ENCODE data around the gene PIK3AP1.
"Not testable (repeated sequence)": the region's sequence is repeated elsewhere in the genome, so short reads cannot be mapped to it uniquely, and the experiment has no call there.

Gene PIK3AP1

DNA sequence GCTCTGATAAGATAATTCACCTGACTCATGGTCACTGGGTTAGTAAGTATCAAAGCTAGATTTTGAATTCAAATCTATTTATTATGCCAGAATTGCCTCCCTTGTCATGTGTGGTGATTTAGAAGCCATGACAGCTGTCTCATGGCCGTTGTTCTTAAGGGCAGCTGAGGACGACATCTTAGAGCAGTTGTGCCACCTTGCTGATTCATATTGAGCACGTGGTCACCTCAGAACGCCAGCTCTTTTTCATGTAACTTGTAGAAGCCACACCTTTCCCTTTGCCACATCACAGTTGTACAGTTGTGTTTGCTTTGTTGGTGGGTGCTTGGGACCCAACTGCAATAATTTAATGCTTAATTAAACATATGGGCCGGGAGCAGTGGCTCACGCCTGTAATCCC is 4.3 kb upstream of the PIK3AP1 start:
- no peak for DNase-seq

DNA sequence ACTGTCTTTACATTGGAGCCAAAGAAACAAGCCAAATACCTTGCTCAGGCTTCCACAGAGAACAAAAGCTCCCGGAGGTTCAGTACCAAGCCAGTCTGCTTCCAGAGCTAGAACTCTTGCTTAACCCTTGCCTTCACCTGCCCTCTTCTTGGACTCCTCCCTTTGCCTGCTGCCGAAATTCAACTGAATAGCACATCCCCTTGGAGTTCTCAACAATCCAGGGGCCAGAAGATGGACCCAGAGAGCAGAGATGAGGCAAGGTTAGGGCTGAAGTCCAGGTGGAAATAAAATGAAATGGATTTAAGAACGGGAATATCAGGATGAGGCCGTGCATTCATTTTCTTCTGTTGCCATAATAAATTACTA is 876 bp upstream of the PIK3AP1 start:
- DNase-seq, result no peak

DNA sequence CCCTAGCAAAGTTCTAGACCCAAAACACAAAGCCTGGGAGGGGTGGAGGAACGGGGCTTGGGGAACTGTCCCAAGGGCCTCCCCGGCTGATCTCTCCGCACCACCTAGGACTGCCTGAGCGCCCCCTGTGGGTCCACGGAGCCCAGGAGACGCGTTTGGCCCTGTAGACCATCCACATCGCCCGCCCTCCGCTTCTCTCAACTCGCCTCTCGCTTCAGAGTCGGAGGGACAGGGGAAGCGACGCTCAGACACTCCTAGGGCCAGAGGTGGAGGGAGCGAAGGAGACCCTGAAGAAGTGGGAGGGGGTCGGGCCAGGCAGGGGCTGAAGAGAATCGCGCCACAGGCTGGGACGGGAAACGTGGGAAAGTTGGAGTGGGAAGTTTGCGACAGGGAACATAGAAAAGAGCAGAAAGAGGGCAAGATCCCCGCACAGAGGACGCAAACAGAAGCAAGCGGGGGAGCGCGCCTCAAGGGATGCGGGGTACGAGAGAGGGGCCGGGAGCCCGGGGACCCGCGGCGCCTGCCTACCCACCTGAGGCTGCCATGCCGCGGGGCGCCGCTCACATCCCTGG is 378 bp downstream of the PIK3AP1 start:
- peak; percentile 91 to 94 (median 92) for DNase-seq

DNA sequence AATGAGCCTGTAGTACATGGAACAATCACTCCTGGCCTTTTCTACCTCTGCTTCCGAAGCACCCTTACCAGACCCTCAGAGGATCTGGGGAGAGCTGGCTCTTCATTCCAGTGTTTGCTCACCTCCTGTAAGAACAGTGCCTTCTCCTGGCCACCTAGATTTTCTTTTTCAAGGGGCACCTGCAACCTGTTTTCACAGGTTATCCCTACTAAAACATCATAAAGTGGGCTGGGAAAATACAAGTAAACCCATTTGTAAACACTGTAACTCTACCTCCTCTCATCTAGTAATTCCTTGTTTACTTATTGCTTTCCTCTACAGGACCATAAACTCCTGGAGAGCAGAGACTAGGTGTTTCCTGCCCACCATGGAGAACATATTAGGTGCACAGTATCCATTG is 1.1 kb downstream of the PIK3AP1 start:
- no peak for DNase-seq

DNA sequence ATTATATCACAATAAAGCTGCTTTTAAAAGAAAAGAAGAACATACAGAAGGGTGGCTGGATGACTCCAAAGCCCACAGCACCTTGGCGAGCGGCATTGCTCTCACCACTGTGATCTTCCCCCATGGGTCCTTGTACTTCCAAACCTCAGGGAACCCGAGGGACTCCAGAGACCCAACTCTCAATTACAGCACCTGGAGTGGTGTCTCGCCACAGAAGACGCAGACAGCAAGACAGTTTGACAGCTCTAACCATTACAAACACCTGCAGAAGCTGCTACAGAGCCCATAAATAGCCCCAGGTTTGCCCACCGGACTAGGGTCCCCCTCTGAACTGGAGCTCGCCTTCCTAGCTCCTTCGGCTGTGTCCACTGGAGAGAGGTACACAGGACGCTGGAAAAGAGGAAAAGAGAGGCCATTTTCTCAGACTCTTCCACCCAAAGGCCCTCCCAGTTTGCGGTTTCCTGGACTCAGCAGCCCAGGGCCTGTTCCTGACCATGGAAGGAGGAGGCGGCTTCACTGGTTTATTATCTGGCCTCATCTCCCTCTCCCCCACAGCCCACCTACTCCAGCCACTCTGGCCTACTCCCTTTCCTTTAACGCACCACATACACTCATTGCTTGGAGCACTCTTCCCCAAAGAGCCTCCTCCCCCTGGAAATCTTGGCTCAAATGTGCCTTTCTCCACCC is 1.9 kb downstream of the PIK3AP1 start:
- DNase-seq, result peak; percentile 70 to 83 (median 74)

DNA sequence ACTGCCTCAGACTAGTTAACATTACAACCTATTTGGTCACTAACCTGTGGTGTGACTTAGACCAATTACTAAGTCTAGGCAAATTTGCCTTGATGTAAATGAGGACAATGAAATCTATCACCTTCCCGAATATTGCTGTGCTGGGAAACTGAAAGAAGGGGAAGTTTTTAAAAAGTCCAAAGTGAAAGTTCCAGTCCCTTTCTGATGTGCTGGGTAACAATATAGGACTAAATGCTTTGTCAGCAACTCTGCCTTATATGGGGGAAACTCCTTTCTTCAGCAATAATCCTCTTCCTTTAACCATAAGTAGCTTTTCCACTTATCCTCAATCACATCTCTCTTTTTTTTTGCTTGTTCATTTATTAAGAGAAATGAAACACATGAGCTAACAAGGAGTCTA is 3.9 kb downstream of the PIK3AP1 start:
- peak; percentile 88 to 99 (median 97) for DNase-seq

DNA sequence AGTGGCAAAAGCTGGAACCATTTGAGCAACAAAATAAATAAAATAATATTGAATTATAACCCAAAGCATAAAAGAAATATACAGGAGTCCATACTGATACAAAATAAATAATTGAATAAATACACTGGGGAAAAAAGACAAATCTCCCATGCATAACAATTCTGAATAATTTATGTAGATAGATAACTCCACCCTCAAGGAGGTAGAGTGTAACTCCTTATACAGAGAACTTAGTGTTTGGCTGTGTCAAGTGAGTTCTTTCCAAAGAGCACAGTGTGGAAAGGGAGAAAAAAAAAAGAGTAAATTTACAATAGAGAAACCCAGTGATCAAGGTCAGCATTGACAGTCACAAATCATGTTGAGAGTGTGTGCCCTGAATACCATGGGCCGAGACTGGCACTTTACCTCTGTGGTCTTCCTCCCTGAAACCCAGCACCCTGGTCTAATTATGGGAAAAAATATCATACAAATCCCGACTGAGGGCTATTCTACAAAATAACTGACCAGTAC is 5.5 kb downstream of the PIK3AP1 start:
- DNase-seq, result peak in 1 of 3 donors; percentile 40

DNA sequence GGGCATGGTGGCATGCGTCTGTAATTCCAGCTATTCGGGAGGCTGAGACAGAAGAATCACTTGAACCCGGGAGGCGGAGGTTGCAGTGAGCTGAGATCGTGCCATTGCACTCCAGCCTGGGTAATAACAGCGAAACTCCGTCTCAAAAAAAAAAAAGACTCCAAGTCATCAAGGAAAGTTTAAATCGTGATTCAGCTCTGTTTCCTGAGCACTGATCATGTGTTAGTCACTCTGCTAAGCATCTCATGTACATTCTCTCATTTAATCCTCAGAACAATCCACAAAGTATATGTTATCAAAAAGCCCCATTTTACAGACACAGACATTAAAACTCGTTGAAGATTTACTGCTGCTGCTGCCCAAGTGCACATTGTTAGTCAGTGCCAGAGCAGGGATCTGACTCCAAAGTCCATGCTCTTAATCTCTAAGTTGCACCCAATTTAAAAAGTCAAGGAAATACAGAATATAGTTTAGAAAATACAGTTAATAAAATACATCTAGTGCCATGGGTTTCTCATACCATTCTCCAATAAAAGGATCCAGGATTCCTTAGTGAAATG is 6.2 kb downstream of the PIK3AP1 start:
- DNase-seq, result peak; percentile 80 to 97 (median 94)

DNA sequence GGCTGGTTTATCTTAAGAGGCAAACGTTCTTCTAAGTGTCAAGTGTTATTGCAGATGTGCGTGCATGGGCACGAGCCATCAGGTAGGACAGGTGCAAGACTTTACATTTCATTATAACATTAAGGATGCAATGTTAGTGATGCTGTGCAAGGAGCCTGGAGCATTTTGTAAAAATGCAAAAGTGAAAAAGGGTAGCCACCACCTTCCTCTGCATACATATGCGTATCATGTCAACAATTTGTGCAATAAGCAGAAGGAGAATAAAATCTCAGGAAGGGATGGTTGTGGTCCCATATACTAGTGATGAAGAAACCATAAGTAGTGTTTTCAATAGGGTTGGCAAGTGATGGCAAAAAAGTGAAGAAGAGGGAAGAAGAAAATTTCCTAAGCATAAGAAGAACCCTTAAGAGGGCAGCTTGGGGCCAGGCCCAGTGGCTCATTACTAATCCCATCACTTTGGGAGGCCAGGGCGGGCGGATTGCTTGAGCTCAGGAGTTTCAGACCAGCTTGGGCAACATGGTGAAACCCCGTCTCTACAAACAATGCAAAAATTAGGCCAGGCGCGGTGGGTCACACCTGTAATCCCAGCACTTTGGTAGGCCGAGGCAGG is 7.5 kb downstream of the PIK3AP1 start:
- peak; percentile 56 to 63 (median 61) for DNase-seq

DNA sequence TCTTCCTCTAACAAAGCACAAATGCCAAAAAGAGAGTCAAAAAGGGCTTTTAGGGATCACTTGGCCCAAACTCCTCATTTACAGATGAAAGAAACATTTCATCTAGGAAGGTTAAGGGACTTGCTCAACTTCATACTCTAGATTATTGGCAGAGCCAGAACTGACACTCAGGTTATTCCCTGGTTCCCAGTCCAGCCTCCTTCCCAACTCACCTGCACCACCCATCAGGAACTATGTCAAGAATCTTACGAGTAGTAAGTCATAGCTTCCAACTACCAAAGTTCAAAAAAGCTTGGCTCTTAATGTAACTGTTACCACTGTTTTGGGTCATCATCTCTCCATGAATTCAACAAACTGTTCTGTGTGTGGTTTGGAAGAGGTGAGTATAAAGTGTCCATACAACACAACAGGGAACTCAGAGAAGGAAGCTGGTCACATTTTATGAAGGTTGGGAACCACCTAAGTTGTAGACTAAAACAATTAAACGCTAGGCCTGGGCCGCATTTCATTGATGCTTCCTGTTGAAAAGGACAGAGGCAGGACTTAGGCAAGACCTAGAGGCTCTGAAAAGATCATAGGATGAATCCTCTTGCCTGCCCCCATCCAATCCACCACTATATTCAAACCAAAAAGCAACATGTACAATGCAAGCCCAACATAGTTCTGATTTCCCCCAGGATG is 9.1 kb downstream of the PIK3AP1 start:
- DNase-seq, result peak in 2 of 3 donors; percentile 52 to 65

DNA sequence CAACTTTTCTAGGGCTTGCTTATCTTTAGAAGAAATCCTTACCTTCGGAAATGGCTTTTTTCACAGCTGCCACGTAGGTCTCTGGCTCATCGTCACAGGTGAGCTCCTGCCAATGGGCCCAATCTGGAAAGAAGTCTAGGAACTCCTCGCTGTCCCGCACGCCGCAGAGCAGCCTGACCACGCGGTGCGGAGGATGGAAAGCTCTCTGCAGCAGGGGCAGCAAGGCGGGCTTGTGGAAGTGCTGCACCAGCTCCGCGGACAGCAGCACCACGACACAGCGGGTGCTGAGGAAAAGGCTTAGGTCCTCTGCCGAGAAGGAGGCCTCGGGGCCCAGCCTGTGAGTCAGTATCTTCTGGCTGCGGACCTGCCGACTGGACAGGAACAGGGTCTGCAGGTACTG is 10.8 kb downstream of the PIK3AP1 start:
- no peak for DNase-seq

DNA sequence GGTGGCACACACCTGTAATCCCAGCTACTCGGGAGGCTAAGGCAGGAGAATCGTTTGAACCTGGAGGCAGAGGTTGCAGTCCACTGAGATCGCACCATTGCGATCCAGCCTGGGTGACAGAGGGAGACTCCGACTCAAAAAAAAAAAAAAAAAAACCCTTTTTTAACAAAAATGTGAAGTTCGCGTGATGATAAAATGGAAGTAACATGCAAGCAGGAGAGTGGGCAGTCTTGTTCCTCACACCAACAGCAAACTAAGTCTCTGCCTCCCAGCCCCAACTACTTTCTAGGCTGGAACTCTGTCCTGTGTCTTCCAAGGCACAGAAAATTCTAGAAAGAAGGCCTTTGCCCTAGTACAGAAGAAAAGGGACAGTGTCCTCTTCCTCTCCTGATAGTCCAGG is 11.3 kb downstream of the PIK3AP1 start:
- peak in 2 of 3 donors; percentile 68 to 69 for DNase-seq

DNA sequence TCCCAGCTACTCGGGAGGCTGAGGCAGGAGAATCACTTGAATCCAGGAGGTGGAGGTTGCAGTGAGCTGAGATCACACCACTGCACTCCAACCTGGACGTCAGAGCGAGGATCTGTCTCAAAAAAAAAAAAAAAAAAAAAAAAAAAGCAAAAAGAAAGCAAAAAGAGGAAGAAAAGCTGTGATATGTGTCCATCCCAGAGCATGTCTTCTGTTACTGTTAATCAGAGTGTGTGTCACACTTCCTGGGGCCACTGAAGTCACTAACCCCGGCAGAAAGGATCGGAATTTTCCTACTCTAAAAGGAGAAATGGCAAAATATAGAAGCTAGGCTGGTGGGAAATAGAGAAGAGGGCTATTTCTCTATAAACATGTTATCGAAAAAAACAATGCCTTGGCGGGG is 11.9 kb downstream of the PIK3AP1 start:
- DNase-seq, result peak; percentile 88 to 98 (median 96)

DNA sequence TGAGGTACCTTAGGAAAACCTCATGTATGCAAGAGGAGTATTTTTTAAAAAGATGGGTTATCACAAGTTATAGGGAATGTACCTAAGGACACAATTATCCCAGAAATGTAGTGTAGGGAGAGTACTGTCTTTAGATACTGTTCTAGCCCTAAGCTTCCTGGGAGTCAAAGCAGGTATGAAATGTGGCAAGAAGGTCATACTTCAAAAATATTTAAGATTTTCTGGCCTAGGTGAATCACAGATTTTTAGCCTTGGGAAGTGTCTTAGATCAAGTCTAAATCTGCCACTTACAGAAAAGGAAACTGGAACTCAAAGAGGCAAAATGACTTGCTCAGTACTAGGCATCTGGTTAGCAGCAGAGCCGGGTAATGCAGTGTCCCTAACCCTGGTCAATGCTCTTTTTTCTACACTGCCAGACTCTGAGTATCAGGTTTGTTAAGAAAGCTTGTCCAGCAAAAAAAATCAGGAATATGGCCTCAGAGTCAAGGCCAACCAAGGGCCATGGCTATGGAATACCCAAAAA is 13.9 kb downstream of the PIK3AP1 start:
- DNase-seq, result peak; percentile 56 to 86 (median 69)

DNA sequence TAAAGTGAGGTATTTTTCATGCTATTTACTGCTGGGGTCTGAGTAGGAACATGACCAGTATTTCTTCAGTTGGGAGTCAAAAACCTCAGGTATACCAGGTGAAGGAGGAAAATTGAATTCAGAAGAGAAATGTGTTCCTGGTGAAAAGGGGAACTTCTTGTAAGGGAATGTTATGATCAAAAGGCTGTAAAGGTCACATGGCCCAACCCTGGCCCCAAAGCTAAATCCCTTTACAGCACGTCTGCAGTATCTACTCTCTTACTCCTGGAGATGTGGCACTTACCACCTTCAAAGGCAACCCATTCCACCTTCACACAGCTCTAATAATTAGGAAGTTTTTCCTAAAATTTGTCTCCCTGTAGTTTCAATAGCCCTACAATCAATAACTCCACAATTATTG is 15.2 kb downstream of the PIK3AP1 start:
- DNase-seq, result no peak

DNA sequence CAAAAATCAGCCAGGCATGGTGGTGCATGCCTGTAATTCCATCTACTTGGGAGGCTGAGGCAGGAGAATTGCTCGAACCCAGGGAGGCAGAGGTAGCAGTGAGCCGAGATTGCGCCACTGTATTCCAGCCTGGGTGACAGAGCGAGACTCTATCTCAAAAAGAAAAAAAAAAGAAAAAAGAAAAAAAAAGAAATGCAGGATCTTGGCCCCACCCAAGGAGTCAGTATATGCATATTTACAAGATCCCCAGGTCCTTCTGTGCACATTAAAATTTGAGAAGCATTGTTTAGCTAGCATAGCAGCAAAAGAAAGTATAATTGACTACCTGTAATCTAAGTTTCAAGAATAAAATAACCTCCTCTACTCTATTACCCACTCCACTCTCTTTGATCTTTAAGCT is 15.8 kb downstream of the PIK3AP1 start:
- no peak for DNase-seq

DNA sequence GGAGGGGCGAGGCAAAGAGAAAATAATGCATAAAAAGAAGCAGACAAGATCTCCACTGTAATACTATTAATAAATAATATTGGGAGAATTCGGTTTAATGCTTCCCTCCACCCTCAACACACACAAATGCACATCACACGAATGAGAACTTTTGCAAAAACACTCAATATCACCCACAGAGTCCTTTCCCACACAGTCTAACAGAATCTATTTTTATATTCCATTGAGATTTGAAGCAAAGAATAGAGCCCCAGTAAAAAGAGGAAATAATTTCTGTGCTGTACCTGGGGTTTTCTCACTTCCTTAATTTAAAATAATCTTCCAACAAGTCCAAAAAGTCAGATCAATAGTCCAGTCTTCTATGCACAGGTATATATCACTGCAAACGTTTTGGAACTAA is 17.0 kb downstream of the PIK3AP1 start:
- peak in 1 of 3 donors; percentile 52 for DNase-seq

DNA sequence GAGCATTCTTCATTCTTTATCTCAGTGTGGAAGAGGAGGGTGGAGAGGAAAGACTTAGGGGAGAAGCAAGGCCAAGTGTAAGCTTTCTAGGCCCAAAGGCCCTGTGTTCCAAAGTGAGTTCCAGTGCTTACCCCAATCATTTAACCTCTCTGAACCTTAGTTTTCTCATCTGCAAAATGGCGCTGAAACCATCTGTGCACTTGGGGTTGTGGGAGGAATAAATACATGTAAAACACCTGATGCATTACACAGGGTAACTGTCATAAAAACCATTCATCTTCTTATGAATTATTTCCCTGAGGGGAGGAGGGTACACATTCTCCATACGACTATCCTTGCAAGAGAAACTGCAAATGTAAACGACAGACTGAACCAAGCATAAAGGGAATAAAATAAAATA is 19.0 kb downstream of the PIK3AP1 start:
- no peak for DNase-seq

DNA sequence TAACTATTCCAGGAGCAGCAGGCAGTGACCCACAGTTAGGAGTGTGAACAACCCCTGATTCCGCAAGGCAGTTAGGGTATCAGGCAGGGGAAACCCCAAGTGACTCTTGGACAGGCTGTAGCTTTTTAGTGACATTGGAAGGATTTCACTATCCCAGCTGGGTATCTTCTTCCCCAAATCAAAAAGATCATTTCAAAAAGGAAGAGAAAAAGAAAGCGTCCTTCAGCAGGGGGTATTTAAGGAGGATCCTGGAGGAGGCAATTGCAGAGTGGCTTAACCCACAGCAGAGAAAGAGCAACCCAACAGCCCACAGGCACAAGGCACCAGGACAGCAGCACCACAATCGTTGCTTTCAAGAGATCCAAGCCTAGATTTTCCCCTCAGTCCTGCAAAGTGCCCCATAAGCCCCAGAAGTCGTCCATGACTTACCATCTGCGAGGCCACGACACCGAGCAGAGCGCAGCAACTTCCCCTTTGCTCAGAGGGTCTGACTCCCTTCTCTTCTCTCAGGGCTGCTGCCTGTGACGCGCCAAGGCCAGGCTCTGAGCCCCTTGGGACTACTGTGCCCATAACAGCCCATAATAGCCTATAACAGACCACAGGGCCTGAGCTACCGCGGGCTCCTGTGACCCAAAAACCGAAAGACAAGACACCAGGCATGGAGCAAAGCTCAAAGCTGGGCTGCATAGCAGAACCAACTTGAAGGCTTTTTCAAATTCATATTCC is 19.8 kb downstream of the PIK3AP1 start:
- DNase-seq, result peak; percentile 85 to 93 (median 86)

DNA sequence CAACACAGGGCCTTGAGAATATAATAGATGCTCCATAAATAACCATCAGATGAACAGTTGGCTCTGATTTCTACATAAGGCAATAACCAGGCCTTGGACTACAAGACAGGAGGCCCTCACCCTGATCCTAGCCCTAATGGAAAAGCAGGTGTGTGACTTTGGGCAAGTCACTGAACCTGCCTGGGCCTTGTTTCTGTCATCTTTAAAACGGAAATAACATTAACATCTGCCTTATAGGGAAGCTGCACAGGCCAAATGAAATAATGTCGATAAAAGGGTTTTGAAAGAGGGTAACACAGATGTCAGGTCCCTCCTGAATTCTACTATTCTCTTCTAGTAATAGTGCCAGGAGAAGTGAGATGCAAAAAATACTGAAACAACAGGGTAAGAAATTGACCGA is 20.7 kb downstream of the PIK3AP1 start:
- no peak for DNase-seq

DNA sequence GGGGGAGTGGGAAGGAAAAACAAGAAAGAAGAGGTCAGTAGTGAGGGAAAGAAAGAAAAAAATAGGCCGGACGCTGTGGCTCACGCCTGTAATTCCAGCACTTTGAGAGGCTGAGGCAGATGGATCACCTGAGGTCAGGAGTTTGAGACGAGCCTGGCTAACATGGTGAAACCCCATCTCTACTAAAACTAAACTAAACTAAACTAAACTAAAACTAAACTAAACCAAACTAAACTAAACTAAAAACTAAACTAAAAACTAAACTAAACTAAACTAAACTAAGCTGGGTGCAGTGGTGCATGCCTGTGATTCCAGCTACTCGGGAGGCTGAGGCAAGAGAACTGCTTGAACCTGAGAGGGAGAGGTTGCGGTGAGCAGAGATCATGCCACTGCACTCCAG is 22.0 kb downstream of the PIK3AP1 start:
- DNase-seq, result not testable (repeated sequence)

DNA sequence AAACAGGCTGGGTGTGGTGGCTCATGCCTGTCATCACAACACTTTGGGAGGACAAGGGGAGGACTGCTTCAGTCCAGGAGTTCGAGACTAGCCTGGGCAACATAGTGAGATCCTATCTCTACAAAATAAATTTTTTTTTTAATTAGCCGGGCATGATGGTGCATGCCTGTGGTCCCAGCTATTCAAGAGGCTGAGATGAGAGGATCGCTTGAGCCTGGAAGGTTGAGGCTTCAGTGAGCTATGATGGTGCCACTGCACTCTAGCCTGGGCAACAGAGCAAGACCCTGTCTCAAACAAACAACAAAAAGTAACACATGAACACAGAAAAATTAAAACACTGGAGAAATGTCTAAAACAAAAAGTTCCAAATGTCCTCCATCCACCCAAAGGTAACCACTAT is 22.9 kb downstream of the PIK3AP1 start:
- no peak for DNase-seq
